Right renal cortex interstitium (tissue), 3 donors: Measurements from ENCODE around the gene RNF144A. TPM values are rescaled to one million over a fixed set of nuclear protein-coding genes. Genes with fewer than 3 reads are reported as not detected.
A peak's percentile ranks its signal among the peaks of the same experiment; 100 is the strongest.

ENCODE experiments used
- DNase-seq, 3 donors: peaks; one replicate each; pipeline ENCODE4 v3.0.0-alpha.2; 2013; ENCODE audit warnings: low read depth in 3 of 3, low spot score in 2 of 3
- polyA plus RNA-seq, 3 donors: library from polyadenylated mRNA; unstranded; fragments of 120-200 nt; gene quantifications; one replicate each; pipeline ENCODE4 v1.2.1, GENCODE V29; 2013; ENCODE audit not compliant: insufficient read length in 3 of 3

RNF144A gene
- polyA plus RNA-seq, 3 donors = 54.6 to 62.2 (median 59.7) TPM

- DNase-seq = no peak
These were observed 100.6 kb downstream of the RNF144A start for GRCh38 chr2:7017671-7018281.

GRCh38 chr2:7018282-7018701, 101.1 kb downstream of the RNF144A start:
- no peak for DNase-seq

GRCh38 chr2:7018767-7019166, 101.6 kb downstream of the RNF144A start:
- DNase-seq = no peak

- no peak for DNase-seq
These were observed 102.0 kb downstream of the RNF144A start for GRCh38 chr2:7019191-7019590.

- DNase-seq = no peak
These were observed 102.8 kb downstream of the RNF144A start for GRCh38 chr2:7020059-7020458.

- no peak for DNase-seq
These were observed 103.3 kb downstream of the RNF144A start for GRCh38 chr2:7020468-7020867.

- DNase-seq = no peak
These were observed 103.8 kb downstream of the RNF144A start for GRCh38 chr2:7020939-7021470.

GRCh38 chr2:7022492-7023385, 105.5 kb downstream of the RNF144A start:
- no peak for DNase-seq

GRCh38 chr2:7023542-7023941, 106.3 kb downstream of the RNF144A start:
- DNase-seq = no peak

- no peak for DNase-seq
These were observed 107.0 kb downstream of the RNF144A start for GRCh38 chr2:7024261-7024660.

- no peak for DNase-seq
These were observed 107.9 kb downstream of the RNF144A start for GRCh38 chr2:7025082-7025481.

- peak; percentile 85 to 90 (median 88) for DNase-seq
These were observed 109.5 kb downstream of the RNF144A start for GRCh38 chr2:7026742-7027141.

- no peak for DNase-seq
These were observed 110.2 kb downstream of the RNF144A start for GRCh38 chr2:7027411-7027810.

- no peak for DNase-seq
These were observed 110.9 kb downstream of the RNF144A start for GRCh38 chr2:7027956-7028655.

- no peak for DNase-seq
These were observed 111.6 kb downstream of the RNF144A start for GRCh38 chr2:7028846-7029245.

- DNase-seq = no peak
These were observed 112.3 kb downstream of the RNF144A start for GRCh38 chr2:7029291-7030059.

GRCh38 chr2:7030810-7031209, 113.6 kb downstream of the RNF144A start:
- DNase-seq = no peak

- DNase-seq = no peak
These were observed 114.5 kb downstream of the RNF144A start for GRCh38 chr2:7031547-7032245.

- no peak for DNase-seq
These were observed 115.2 kb downstream of the RNF144A start for GRCh38 chr2:7032371-7032770.
